Adrenal gland (tissue), 5 donors: ENCODE data around the gene HES4.

Experiments used
- POLR2A ChIP-seq, 2 donors: fragments of 450-650 bp; IDR thresholded peaks; one replicate each; pipeline ENCODE4 v1.6.1; 2017; ENCODE audit warnings: antibody characterized with exemption in 2 of 2, mild to moderate bottlenecking in 2 of 2, moderate library complexity in 1 of 2
- TF ChIP-seq, protein P1 (sequence below), 6 experiments: fragments of 450-650 bp in 4 of 6; fragments of 200-600 bp in 2 of 6; sonication (generic) in 1 of 6; IDR thresholded peaks; 1 replicate in 5 of 6; 2 replicates in 1 of 6; pipeline versions ENCODE4 v1.5.1 to v1.8.0; 2016 to 2021; ENCODE audit warnings: antibody characterized with exemption in 6 of 6, mild to moderate bottlenecking in 2 of 6, moderate library complexity in 1 of 6
- donor health status: DM: no; HTN: no; CAD: no.

DNA sequence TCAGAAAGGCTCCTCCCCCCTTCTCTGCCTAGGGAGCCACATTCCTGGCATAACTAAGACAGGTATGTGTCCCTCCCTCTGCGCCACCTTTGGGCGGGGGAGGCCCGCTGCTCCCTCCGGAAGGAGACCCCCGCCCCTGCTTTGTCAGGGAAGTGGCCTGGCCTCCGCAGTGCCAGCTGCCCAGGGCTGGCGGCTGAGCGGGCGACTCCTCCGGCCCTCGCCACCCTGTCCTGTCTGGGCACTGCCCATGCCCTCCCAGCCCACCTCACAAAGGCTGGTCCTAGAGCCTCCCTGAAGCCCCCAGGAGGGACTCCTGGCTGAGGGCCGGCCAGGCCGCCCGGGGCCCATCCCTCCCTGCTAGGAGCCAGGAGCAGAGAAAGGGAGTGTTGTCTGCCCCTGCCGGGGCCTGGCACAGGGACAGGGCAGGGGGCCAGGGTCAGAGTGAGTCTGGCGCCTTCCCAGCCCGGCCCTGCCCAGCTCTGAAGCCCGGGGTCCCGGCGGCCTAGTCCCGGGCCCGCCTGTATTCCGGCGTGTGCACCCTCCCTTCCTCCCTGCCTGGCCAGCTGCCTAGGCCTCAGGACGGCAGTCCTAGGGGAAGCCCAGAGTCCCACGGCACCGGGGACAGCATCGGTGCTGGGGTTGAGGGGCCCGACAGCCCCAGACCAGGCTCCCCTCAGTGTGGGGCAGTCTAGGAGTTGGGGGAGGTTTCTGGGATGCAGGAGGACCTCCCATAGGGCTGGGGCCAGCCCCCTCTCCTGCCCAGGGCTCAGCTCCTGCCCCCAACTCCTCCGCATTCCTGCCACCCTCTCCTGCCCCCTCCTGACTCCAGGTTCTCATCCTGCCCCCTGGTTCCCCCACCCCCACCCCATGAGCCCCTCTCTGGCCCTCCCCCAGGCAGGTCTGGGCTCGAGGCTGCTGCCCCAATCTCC is 25.1 kb upstream of the HES4 start:
- TF ChIP-seq, protein P1, sequence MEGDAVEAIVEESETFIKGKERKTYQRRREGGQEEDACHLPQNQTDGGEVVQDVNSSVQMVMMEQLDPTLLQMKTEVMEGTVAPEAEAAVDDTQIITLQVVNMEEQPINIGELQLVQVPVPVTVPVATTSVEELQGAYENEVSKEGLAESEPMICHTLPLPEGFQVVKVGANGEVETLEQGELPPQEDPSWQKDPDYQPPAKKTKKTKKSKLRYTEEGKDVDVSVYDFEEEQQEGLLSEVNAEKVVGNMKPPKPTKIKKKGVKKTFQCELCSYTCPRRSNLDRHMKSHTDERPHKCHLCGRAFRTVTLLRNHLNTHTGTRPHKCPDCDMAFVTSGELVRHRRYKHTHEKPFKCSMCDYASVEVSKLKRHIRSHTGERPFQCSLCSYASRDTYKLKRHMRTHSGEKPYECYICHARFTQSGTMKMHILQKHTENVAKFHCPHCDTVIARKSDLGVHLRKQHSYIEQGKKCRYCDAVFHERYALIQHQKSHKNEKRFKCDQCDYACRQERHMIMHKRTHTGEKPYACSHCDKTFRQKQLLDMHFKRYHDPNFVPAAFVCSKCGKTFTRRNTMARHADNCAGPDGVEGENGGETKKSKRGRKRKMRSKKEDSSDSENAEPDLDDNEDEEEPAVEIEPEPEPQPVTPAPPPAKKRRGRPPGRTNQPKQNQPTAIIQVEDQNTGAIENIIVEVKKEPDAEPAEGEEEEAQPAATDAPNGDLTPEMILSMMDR (IDR thresholded peaks at IDR 0.05): no peak
- no peak for TF ChIP-seq POLR2A (IDR thresholded peaks at IDR 0.05)
